Measurements from ENCODE around the gene CHRNB1. TPM values are rescaled to one million over a fixed set of nuclear protein-coding genes. Genes with fewer than 3 reads are reported as not detected.

Gene CHRNB1
- total RNA-seq, 2 donors from 2014 or later, result 12.4 to 13.8 TPM

- intact Hi-C loops (cut with DNase I), result no loop called here
- no peak for ATAC-seq
- DNase-seq, result no peak
Measured at GRCh38 chr17:7411427-7411750, 33.5 kb upstream of the CHRNB1 start.

- intact Hi-C loops (cut with DNase I), result no loop called here
- ATAC-seq (peak in 1 of 2 donors; percentile 24), DNase-seq (no peak)
Measured at GRCh38 chr17:7413346-7413985, 31.4 kb upstream of the CHRNB1 start.

- DNase-seq (no peak), ATAC-seq (no peak)
- intact Hi-C loops (cut with DNase I), result no loop called here
Measured at GRCh38 chr17:7414837-7415236, 30.0 kb upstream of the CHRNB1 start.

GRCh38 chr17:7415784-7416183 lies 29.1 kb upstream of the CHRNB1 start:
- ATAC-seq (no peak), DNase-seq (no peak)
- intact Hi-C loops (cut with DNase I), result no loop called here

- no peak for DNase-seq
- ATAC-seq, result no peak
- intact Hi-C loops (cut with DNase I), result no loop called here
Measured at GRCh38 chr17:7416323-7416722, 28.5 kb upstream of the CHRNB1 start.

GRCh38 chr17:7417056-7417655 lies 27.7 kb upstream of the CHRNB1 start:
- intact Hi-C loops (cut with DNase I), result no loop called here
- no peak for DNase-seq
- no peak for ATAC-seq

GRCh38 chr17:7418472-7419152 lies 26.2 kb upstream of the CHRNB1 start:
- DNase-seq (no peak), ATAC-seq (no peak)
- intact Hi-C loops (cut with DNase I), result no loop called here

- ATAC-seq (no peak), DNase-seq (no peak)
- intact Hi-C loops (cut with DNase I), result no loop called here
Measured at GRCh38 chr17:7419819-7420610, 24.8 kb upstream of the CHRNB1 start, which contains the start of gene SPEM1. Gene SPEM1 (plus strand): TSS chr17:7420324. CDS start chr17:7420385, 61 bp downstream.

GRCh38 chr17:7421186-7421585 lies 23.7 kb upstream of the CHRNB1 start:
- ATAC-seq (no peak), DNase-seq (no peak)
- intact Hi-C loops (cut with DNase I), result no loop called here

GRCh38 chr17:7423679-7424078 lies 21.2 kb upstream of the CHRNB1 start:
- ATAC-seq, result no peak
- intact Hi-C loops (cut with DNase I), result no loop called here
- no peak for DNase-seq

- intact Hi-C loops (cut with DNase I), result loop anchor here in 1 of 2 donors (5.0 kb wide), 1 partner anchor 58 kb away; no protein-coding TSS in a partner anchor
- no peak for DNase-seq
- no peak for ATAC-seq
Measured at GRCh38 chr17:7425316-7425715, 19.5 kb upstream of the CHRNB1 start, which contains the start of gene SPEM2. Gene SPEM2 (plus strand): TSS chr17:7425616. CDS start chr17:7425689, 73 bp downstream.

- ATAC-seq (no peak), DNase-seq (no peak)
- intact Hi-C loops (cut with DNase I), result loop anchor here in 1 of 2 donors (5.0 kb wide), 1 partner anchor 58 kb away; no protein-coding TSS in a partner anchor
Measured at GRCh38 chr17:7425756-7426155, 19.1 kb upstream of the CHRNB1 start.

GRCh38 chr17:7426203-7426863 lies 18.5 kb upstream of the CHRNB1 start:
- no peak for DNase-seq
- intact Hi-C loops (cut with DNase I), result loop anchor here in 1 of 2 donors (5.0 kb wide), 1 partner anchor 59 kb away; no protein-coding TSS in a partner anchor
- no peak for ATAC-seq

GRCh38 chr17:7426896-7427489 lies 17.9 kb upstream of the CHRNB1 start:
- ATAC-seq (peak in 1 of 2 donors; percentile 18), DNase-seq (no peak)
- intact Hi-C loops (cut with DNase I), result loop anchor here in 1 of 2 donors (5.0 kb wide), 1 partner anchor 60 kb away; no protein-coding TSS in a partner anchor

- DNase-seq (no peak), ATAC-seq (no peak)
- intact Hi-C loops (cut with DNase I), result loop anchor here in 1 of 2 donors (5.0 kb wide), 1 partner anchor 60 kb away; no protein-coding TSS in a partner anchor
Measured at GRCh38 chr17:7427549-7427948, 17.3 kb upstream of the CHRNB1 start.

GRCh38 chr17:7428557-7428956 lies 16.3 kb upstream of the CHRNB1 start, which contains the start of gene SPEM3:
Gene SPEM3 (plus strand): TSS chr17:7428857. CDS start chr17:7428903, 46 bp downstream.
- no peak for DNase-seq
- intact Hi-C loops (cut with DNase I), result loop anchor here in 1 of 2 donors (5.0 kb wide), 1 partner anchor 61 kb away; no protein-coding TSS in a partner anchor
- ATAC-seq, result no peak

- ATAC-seq (peak in 1 of 2 donors; percentile 5), DNase-seq (no peak)
- intact Hi-C loops (cut with DNase I), result loop anchor here (5.0 to 10.0 kb wide), 2 partner anchors 62 to 135 kb away; partner anchors contain the start of gene SENP3 (in 1 of the 2)
Measured at GRCh38 chr17:7429722-7430121, 15.1 kb upstream of the CHRNB1 start.

- ATAC-seq (no peak), DNase-seq (no peak)
- intact Hi-C loops (cut with DNase I), result loop anchor here in 1 of 2 donors (10.0 kb wide), 1 partner anchor 134 kb away; the partner anchor contains the start of gene SENP3
Measured at GRCh38 chr17:7431231-7431630, 13.6 kb upstream of the CHRNB1 start.

Data from left cardiac atrium (tissue), 4 donors.